Stimulated activated CD8-positive, alpha-beta memory T cell treated with anti-CD3 and anti-CD28 coated beads, Interleukin-15, amount 100 ng/mL, for 4 hours (primary cell): Measurements from ENCODE around the gene SPRED2.

Source experiments
- DNase-seq, 2 donors: peaks; one replicate each; pipeline ENCODE4 v3.0.0-alpha.2; 2020; ENCODE audit warnings: low read depth in 2 of 2

The SPRED2 gene

DNA sequence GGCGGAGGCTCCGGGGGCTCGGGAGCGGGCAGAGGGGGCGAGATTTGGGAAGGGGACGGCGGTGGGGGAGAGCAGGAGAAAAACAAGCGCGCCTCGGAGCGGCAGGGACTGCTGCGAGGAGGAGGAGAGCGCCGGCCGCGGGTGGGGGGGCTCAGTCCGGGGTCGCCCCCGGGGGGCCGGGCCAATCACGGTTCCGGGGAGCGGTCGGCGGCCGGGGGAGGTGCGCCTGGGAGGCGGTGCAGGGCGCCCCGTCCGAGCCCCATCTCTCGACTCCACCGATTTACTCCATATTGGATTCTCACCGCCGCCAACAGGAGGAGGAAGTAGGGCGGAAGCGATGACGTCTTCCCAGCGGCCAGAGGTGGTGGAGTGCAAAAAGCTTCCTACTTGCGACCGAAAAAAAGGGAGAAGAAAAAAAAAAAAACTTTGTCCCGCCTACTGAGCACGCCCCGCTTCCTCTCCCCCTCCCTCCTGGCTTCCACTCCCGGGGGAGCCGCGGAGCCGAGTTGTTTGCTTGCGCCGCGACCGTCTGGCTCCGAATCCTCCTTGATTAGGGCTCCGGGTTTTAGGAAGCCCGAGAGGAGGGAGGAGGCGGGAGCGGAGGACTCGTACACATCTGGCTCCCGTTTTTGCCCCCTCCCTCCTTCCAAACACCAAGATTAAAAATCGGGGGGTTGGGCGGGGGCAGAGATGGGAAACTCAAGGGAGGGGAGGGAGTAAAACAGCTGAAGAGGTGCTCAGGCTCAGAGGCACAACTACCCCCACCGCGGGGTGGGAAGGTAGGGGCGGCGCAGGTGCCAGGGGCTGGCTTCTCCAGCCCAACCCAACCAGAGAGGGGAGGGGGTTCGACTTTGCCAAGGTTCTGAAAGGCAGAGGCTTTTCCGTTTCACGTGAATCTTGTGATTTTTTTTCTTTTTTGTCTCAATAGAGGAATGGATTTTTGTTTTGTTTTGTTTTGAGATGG lies at the start of gene SPRED2:
Gene SPRED2, minus strand, starts transcription at position 373 of the 964 bp plus-strand sequence. CDS start 612 bp downstream, outside the sequence.
- DNase-seq: peak; percentile 28 to 49

DNA sequence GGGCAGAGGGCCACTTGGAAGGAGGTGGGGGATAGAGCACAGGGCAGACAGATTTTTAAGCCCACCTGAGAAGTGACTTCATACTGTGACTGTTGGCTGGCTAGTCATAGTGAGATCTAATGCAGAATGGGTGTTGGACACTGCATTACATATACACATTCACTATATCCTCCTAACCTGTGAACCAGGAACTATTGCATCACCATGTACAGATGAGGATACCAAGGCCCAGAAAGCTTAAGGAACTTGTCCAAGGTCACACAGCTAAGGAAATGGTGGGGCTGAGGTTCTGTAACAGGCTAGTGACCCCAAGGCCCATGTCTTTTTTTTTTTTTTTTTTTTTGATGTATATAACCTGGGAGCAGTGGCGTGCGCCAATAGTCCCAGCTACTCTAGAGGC lies 49.6 kb upstream of the SPRED2 start:
- no peak for DNase-seq

GRCh38 chr2:65479524-65479923 lies 47.1 kb upstream of the SPRED2 start:
- DNase-seq: no peak

GRCh38 chr2:65478498-65479135 lies 46.2 kb upstream of the SPRED2 start:
- no peak for DNase-seq

DNA sequence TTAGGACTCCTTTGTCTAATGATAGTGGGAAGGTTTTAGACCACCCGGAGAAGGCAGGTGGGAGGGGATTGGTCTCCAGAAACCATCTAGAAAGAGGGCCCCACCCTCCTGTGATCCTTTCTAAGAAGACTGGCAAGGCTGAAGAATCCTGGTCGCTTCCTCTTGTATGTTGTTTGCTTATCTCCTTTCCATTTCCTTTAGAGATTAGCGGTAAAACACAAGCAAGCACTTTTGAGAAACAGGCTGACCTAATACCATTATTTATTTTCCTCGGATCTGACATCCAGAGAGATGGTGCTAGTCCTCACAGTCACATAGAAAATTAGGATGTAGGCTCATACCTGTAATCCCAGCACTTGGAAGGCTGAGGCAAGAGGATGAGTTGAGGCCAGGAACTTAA lies 45.2 kb upstream of the SPRED2 start:
- DNase-seq: no peak

- DNase-seq: no peak
Observed at GRCh38 chr2:65476778-65477177, 44.4 kb upstream of the SPRED2 start.

DNA sequence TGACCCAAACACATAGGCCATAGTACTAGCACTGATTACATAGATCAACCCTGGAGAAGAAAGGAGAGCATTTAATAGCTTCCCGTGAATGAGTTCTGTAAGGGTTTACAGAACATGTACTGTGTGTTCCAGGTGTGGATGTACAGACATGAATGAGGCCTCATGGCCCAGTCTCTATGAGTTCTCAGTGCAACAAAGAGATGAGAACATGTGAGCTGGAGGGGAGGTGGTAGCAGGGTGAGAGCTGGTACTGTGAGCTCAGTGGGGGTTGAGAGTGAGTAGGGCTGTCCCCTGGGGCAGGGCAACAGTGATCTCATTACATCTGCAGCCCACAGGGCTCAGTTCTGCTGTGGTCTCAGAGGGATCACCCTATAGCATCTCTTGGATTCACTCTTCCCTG lies 42.6 kb upstream of the SPRED2 start:
- DNase-seq: no peak

GRCh38 chr2:65473045-65473444 lies 40.6 kb upstream of the SPRED2 start:
- no peak for DNase-seq

DNA sequence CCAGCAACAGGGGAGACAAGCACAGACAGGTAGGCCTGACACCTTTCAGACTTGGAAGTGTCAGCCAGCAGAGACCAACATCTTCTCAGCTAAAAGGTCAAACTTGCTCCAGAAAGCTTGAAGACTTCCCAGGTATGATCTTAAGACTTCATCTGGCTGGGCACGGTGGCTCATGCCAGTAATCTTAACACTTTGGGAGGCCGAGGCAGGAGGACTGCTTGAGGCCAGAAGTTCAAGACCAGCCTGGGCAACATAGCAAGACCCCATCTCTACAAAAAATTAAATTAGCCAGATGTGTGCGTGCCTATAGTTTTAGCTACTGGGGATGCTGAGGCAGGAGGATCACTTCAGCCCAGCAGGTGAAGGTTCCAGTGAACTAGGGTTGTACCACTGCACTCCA lies 39.0 kb upstream of the SPRED2 start:
- no peak for DNase-seq

DNA sequence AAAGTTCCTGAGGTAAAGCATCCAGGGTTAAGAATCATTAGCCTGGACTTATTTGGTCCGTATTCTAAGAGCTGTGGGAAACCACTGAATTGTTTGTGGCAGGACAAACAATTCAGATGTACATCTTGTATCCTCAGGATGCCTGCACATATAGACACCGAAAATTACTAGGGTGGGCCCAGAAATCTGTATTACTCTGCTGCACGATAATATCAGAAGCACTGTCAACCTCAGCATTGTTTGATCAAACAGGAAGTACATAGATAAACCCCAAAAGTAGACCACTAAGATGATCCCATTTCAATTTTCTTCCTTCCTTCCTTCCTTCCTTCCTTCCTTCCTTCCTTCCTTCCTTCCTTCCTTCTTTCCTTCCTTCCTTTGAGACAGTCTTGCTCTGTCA lies 34.2 kb upstream of the SPRED2 start:
- DNase-seq: no peak

GRCh38 chr2:65465857-65466256 lies 33.5 kb upstream of the SPRED2 start:
- no peak for DNase-seq

DNA sequence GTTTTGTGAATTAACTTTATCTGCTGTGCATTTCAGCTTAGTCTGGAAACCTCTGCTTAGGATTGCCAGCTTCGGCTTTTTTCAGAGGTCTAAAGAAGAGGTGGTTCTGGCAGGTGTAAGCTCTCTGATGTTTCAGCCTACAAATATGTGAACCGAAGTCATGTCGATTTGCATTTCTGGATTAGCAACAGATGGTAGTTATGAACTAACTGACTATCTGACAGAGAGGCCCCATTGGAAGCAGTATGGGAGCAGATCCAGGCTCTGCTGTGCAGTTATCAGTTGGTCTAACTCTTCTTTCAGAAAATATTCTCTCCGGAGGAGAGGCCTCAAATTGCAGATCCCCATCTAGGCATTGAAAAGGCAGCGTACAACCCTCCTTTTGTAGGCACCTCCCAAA lies 32.7 kb upstream of the SPRED2 start:
- no peak for DNase-seq

- no peak for DNase-seq
Observed at GRCh38 chr2:65464604-65465003, 32.2 kb upstream of the SPRED2 start.

GRCh38 chr2:65458999-65459398 lies 26.6 kb upstream of the SPRED2 start:
- no peak for DNase-seq

GRCh38 chr2:65456886-65457285 lies 24.5 kb upstream of the SPRED2 start:
- DNase-seq: no peak

DNA sequence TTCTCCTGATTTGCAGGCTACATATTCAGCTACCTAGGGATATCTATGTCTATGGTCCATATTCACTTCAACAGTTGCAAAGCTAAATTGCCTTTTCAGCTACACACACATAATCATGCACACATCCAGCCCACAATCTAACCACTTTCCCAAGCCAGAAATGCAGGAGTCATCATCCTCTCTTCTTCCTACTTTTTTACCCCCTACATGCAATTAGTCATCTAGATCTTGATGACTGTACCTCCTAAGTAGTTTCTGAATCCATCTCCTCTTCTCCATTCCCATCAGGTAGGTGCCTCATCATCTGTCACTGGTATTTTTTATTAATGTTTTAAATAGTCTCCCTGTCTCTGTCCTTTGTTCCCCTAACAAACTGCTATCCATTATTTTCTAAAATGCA lies 23.7 kb upstream of the SPRED2 start:
- DNase-seq: no peak

DNA sequence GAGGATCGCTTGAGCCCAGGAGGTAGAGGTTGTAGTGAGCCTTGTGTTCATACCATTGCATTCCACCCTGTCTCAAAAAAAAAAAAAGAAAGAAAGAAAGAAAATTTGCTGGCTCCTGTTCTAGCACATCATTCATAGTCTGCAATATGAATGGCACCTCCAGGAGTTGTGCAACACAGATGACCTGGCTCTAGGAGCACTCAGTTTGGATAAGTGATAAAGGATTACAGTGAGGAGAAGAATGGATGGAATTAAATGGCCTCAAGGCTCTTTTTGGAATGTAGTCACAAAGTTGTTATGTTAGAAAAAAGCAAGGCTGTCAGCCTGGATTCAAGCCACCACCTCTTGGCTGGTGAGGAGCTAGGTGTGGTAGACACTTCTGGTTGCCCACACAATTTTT lies 21.5 kb upstream of the SPRED2 start:
- DNase-seq: no peak

DNA sequence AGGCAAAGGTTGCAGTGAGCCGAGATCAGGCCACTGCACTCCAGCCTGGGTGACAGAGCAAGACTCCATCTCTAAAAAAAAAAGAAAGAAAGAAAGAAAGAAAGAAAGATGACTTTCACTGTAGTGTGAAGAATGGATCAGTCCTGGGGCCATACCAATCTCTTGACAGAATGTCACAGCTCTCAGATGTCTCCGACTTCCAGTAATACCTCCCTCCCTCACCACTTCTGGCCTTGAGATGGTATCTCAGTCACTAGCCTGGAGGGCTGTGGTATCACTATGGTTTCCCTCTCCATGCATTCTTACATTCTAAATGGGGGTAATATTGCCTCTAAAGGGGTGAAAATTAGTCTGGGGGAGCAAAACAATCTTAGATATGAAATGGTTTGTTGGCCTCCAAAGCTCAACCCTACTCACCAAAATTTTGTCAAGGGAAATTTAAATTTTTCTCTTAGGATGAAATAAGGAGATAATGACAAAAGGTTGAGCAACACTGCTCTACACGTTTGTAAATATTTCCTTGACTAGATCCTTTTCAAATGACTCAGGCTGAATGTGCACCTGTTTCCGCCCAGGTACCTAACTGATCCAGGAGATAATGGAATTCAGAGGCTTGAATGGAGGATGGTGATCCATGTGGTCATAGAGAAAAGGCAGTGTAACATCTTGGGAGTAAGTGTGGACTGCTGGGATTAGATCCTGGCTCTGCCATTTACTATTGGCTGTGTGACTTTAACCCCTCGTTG lies 19.9 kb upstream of the SPRED2 start:
- DNase-seq: no peak

- DNase-seq: no peak
Observed at GRCh38 chr2:65450810-65451209, 18.4 kb upstream of the SPRED2 start.

- no peak for DNase-seq
Observed at GRCh38 chr2:65450393-65450792, 18.0 kb upstream of the SPRED2 start.

DNA sequence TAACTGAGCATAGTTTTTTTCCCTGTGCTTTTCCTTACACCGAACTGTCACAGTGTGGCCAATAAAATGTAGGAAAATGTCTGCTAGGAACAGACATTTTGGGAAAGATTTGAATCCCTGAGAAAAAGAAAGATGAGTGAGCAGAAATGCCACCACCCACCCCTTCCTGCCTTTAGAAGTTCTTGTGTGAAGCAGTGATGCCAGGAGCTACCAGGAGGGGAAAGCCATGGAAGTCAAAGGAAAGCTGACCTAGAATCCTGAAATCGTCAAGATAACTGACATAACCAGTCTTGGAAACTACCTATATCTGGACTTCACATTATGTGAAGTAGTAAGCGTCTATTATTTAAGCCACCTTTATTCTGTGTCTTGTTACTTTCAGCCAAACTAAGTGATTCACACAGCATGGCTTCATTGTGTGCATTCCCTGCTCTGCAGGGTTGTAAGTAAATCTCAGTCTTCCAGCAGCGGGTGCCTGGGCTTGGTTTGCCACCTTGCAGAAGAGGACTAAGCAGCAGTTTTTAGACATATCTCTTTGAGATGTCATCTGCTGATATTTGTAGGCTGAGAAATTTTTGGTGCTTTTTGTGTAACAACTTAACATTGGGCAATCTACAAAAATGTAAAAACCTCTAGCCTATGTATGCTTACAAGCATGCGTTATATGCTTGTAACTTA lies 11.2 kb upstream of the SPRED2 start:
- DNase-seq: no peak
